NCI-H345 treated with DMSO at 0.1 percent for 48 hours (cell line): ENCODE results near the gene SERPINB1.

Experiments used
- DNase-seq: peaks from one replicate; lab custom pipeline; 2025; ENCODE audit not compliant: unreplicated experiment; lab: John Stamatoyannopoulos, UW

The SERPINB1 gene

GRCh38 chr6:2795162-2795561, 46.5 kb downstream of the SERPINB1 start:
- no peak for DNase-seq

- no peak for DNase-seq
Observed at GRCh38 chr6:2794171-2794730, 47.4 kb downstream of the SERPINB1 start.

- DNase-seq, result no peak
Observed at GRCh38 chr6:2793534-2794151, 48.0 kb downstream of the SERPINB1 start.

DNA sequence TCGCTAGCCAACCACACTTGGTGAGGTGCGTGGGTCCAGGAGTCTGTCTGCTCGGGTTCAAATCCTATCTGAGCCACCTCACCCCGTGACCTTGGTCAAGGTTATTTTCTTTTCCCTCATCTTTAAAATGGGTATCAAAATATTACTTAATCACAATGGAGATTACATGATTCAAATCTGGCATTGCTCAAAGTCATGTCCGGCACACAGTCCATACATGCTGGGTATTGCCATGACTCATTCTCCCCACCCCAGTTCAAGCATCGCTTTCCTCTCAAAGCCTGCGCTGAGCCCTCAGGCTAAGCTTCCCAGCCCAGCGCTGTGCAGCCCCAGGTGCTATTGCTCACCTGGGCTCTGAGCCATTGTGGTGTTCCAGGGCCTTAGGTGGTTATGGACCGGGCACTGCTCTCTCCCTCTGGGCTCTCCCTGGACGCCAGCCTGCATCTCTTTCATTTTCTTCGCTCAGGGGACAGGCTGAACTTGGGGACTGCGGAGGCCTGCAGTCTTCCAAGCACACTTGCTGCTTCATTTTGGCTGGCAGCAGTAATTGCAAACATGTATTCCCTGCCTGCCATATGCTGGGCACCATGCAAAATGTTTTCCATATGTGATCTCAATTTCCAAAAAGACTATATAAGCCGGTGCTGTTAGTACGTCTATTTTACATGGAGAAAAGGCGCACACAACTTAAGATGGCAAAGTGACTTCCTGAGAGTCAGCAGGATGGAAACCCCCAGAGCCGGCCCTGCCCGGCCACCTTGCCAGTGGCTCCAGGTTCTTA, 49.1 kb downstream of the SERPINB1 start:
- DNase-seq, result no peak

GRCh38 chr6:2791450-2791974, 50.2 kb downstream of the SERPINB1 start:
- no peak for DNase-seq

GRCh38 chr6:2790588-2791449, 50.8 kb downstream of the SERPINB1 start:
- no peak for DNase-seq

DNA sequence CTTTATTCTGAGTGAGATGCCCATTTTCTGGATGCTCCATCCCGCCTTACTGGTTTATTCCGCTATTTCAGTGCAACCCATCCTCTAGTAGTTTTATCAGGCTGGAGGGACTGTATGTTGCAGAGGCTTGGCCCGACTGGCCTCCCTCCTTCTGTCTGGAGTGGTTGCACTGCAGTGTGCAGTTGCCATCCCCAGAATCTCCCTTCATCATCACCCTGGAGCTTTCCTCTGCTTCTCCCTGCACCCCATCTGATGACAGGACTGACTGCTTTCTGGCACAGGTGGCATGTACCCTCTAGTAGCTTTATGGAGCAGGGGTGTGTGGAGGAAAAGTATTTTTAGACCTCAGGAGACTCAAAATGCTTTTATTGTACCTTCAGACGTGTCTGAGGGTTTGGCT, 55.4 kb downstream of the SERPINB1 start:
- no peak for DNase-seq

DNA sequence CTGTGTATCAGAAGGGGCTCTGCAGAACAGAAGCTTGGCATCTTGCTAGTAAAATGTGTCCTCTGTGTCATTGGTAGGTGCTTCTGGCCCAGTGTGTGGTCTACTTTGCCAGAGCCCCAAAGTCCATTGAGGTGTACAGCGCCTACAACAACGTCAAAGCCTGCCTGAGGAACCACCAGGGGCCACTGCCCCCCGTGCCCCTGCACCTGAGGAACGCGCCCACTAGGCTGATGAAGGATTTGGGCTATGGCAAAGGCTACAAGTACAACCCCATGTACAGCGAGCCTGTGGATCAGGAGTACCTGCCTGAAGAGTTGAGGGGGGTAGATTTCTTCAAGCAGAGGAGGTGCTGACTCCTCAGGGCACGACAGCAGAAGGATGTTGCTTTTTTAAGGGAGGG, 56.7 kb downstream of the SERPINB1 start:
- no peak for DNase-seq

DNA sequence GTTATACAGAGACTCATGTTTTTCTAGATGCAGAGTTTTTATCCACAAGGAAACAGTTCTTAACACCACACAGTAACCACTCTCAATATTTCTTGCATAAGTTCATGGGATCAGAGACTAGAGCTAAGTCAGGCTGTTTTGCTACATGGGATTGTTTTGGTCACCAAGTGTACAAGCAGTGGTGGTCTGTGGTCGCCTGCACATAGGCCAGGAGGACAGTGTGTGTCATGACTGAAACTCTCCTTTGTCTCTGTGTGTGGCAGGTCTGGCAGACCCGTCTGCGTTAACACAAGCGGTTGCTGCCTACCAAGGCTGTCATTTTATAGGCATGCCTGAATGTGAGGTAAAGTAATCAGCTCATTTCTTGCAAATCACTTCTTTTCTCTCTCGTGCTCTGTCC, 57.6 kb downstream of the SERPINB1 start:
- DNase-seq, result no peak

GRCh38 chr6:2783188-2783963, 58.3 kb downstream of the SERPINB1 start:
- DNase-seq, result no peak

GRCh38 chr6:2782825-2783187, 58.9 kb downstream of the SERPINB1 start:
- DNase-seq, result no peak

DNA sequence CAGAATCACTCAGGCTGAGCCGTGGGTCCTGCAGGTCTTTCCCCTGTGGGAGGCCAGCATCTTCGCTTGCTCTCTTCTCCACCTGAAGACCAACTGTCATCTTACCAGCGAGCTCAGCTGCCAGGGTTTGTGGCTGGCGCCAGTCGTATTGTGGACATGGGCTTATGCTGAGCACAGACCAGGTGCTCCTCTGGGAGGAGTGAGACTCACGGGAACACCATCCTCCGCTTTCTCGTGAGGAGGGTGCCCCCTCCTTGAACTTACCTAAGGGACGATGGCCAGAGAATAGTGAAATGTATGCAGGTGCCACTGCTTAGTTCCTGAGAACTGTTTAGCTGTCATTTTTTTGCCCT, 59.3 kb downstream of the SERPINB1 start:
- DNase-seq, result no peak
